Measurements from ENCODE around the gene FZR1. TPM values are rescaled to one million over a fixed set of nuclear protein-coding genes. Genes with fewer than 3 reads are reported as not detected.
"Not testable (repeated sequence)": the region's sequence is repeated elsewhere in the genome, so short reads cannot be mapped to it uniquely, and the experiment has no call there.

The FZR1 gene
- total RNA-seq, 1 experiment from 2014 or later = 51.4 TPM

DNA sequence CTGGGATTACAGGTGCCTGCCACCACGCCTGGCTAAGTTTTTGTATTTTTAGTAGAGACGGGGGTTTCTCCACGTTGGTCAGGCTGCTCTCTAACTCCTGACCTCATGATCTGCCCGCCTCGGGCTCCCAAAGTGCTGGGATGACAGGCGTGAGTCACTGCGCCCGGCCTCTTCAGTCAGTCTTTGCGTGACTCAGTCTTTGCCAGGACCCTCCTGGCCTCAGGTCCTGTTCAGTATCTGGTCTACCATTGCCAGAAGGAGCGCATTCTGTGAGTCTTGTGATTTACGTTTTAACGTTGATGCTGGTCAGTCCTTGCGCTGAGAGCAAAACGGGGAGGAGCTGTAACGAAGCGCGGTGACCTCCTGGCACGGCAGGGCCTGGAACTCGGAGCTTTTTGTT is 59.0 kb downstream of the FZR1 start:
- Histone ChIP-seq H3K27me3 (ENCODE audit: insufficient read depth, low read length) (no peaks in the 10 kb centered on the region), H2AK5ac (ENCODE audit: insufficient read length, low read length) (no peak overlapping the region), H3K27ac (ENCODE audit: insufficient read length, low read depth, low read length) (no peak overlapping the region), H2BK20ac (ENCODE audit: low read depth, low read length, poor library complexity, severe bottlenecking) (no peak overlapping the region), H3K79me2 (ENCODE audit: insufficient read depth, low read length) (no peaks in the 10 kb centered on the region), H3T11ph (ENCODE audit: low read length) (no peak overlapping the region), H2BK15ac (ENCODE audit: low read depth, low read length) (no peak overlapping the region), H2BK5ac (ENCODE audit: insufficient read length, low read length) (no peak overlapping the region), H3K4me1 (ENCODE audit: insufficient read depth, low read length) (no peaks in the 10 kb centered on the region), H3K23me2 (ENCODE audit: insufficient read length, low read depth, low read length, poor library complexity, severe bottlenecking) (no peaks in the 10 kb centered on the region), H2AFZ (ENCODE audit: low read length) (no peak overlapping the region), H3K9ac (ENCODE audit: extremely low read depth, insufficient read length, low read length) (no peak overlapping the region), H4K91ac (ENCODE audit: insufficient read length, low read depth, low read length) (no peak overlapping the region), H2BK120ac (ENCODE audit: low read depth, low read length, poor library complexity, severe bottlenecking) (no peak overlapping the region), H4K5ac (ENCODE audit: insufficient read length, low read depth, low read length) (no peak overlapping the region), H3K4me2 (ENCODE audit: insufficient read depth, insufficient read length, low read length) (no peak overlapping the region), H3K14ac (ENCODE audit: insufficient read depth, low read length) (no peak overlapping the region), H3K23ac (ENCODE audit: insufficient read length, low read depth, low read length) (no peak overlapping the region), H2BK12ac (ENCODE audit: insufficient read length, low read depth, low read length) (no peak overlapping the region), H3K79me1 (ENCODE audit: insufficient read depth, low read depth, low read length, poor library complexity, severe bottlenecking) (no peaks in the 10 kb centered on the region), H3K9me3 (ENCODE audit: control insufficient read depth, low read depth, low read length) (no peaks in the 10 kb centered on the region), H4K8ac (replicated peaks; ENCODE audit: insufficient read length, low read depth, low read length) (no peak overlapping the region), H3K56ac (ENCODE audit: insufficient read length, low read depth, low read length) (no peak overlapping the region), H3K4ac (ENCODE audit: low read depth, low read length) (no peak overlapping the region), H4K20me1 (ENCODE audit: control insufficient read depth, insufficient read depth, insufficient read length) (no peaks in the 10 kb centered on the region), H3K18ac (ENCODE audit: insufficient read length, low read depth, low read length) (no peak overlapping the region)
- TF ChIP-seq, protein P1, sequence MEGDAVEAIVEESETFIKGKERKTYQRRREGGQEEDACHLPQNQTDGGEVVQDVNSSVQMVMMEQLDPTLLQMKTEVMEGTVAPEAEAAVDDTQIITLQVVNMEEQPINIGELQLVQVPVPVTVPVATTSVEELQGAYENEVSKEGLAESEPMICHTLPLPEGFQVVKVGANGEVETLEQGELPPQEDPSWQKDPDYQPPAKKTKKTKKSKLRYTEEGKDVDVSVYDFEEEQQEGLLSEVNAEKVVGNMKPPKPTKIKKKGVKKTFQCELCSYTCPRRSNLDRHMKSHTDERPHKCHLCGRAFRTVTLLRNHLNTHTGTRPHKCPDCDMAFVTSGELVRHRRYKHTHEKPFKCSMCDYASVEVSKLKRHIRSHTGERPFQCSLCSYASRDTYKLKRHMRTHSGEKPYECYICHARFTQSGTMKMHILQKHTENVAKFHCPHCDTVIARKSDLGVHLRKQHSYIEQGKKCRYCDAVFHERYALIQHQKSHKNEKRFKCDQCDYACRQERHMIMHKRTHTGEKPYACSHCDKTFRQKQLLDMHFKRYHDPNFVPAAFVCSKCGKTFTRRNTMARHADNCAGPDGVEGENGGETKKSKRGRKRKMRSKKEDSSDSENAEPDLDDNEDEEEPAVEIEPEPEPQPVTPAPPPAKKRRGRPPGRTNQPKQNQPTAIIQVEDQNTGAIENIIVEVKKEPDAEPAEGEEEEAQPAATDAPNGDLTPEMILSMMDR (conservative IDR thresholded peaks at IDR 0.05) = no peak
- Mint-ChIP-seq H3K9me3 (no peaks in the 10 kb centered on the region), H3K36me3 (ENCODE audit: insufficient read depth in 1 of 3, low read depth in 3 of 3) (no peaks in the 10 kb centered on the region), H3K27ac (no peak overlapping the region; a peak in 1 of 7 replicates), H3K27me3 (ENCODE audit: low read depth) (peaks cover 33% of the 10 kb centered on the region), H3K4me3 (no peak overlapping the region), H3K4me1 (no peaks in the 10 kb centered on the region)
- no CpG with 5 or more reads among the region's 19 CpGs for WGBS (ENCODE audit: extremely low coverage, insufficient read length, low lambda C conversion rate)
- DNase-seq = no peak

GRCh38 chr19:3570042-3570441 is 63.9 kb downstream of the FZR1 start:
- H3K14ac ChIP-seq (ENCODE audit: insufficient read depth, low read length); H2BK15ac ChIP-seq (ENCODE audit: low read depth, low read length); DNase-seq; H3K36me3 Mint-ChIP-seq (ENCODE audit: insufficient read depth in 1 of 3, low read depth in 3 of 3); H4K91ac ChIP-seq (ENCODE audit: insufficient read length, low read depth, low read length); H2AK5ac ChIP-seq (ENCODE audit: insufficient read length, low read length); H3T11ph ChIP-seq (ENCODE audit: low read length); H3K4me2 ChIP-seq (ENCODE audit: insufficient read depth, insufficient read length, low read length); H3K9ac ChIP-seq (ENCODE audit: extremely low read depth, insufficient read length, low read length); H3K18ac ChIP-seq (ENCODE audit: insufficient read length, low read depth, low read length); H3K27ac ChIP-seq (ENCODE audit: insufficient read length, low read depth, low read length); H4K5ac ChIP-seq (ENCODE audit: insufficient read length, low read depth, low read length); H4K20me1 ChIP-seq (ENCODE audit: control insufficient read depth, insufficient read depth, insufficient read length); H3K4me1 ChIP-seq (ENCODE audit: insufficient read depth, low read length); H2BK12ac ChIP-seq (ENCODE audit: insufficient read length, low read depth, low read length); H3K23ac ChIP-seq (ENCODE audit: insufficient read length, low read depth, low read length); H3K27me3 Mint-ChIP-seq (ENCODE audit: low read depth); H3K9me3 Mint-ChIP-seq; H3K4me3 Mint-ChIP-seq; H2BK20ac ChIP-seq (ENCODE audit: low read depth, low read length, poor library complexity, severe bottlenecking); H3K79me2 ChIP-seq (ENCODE audit: insufficient read depth, low read length); H3K27me3 ChIP-seq (ENCODE audit: insufficient read depth, low read length); H2AFZ ChIP-seq (ENCODE audit: low read length); H3K9me3 ChIP-seq (ENCODE audit: control insufficient read depth, low read depth, low read length); H3K4me1 Mint-ChIP-seq; H3K4ac ChIP-seq (ENCODE audit: low read depth, low read length); H3K27ac Mint-ChIP-seq; H3K56ac ChIP-seq (ENCODE audit: insufficient read length, low read depth, low read length); H3K23me2 ChIP-seq (ENCODE audit: insufficient read length, low read depth, low read length, poor library complexity, severe bottlenecking); H3K79me1 ChIP-seq (ENCODE audit: insufficient read depth, low read depth, low read length, poor library complexity, severe bottlenecking); H4K8ac ChIP-seq (replicated peaks; ENCODE audit: insufficient read length, low read depth, low read length); H2BK5ac ChIP-seq (ENCODE audit: insufficient read length, low read length); H2BK120ac ChIP-seq (ENCODE audit: low read depth, low read length, poor library complexity, severe bottlenecking): not testable (repeated sequence)
- WGBS (ENCODE audit: extremely low coverage, insufficient read length, low lambda C conversion rate) = no CpG with 5 or more reads among the region's 11 CpGs

All from H9 (cell line).